H1 (cell line): ENCODE data around the gene AGAP1. TPM values are rescaled to one million over a fixed set of nuclear protein-coding genes. Genes with fewer than 3 reads are reported as not detected.

Experiments
- CTCF ChIA-PET: fragments of 300-600 bp; sonication (Branson Sonifier 250); formaldehyde crosslinking; loops from one replicate; lab custom pipeline; 2021; ENCODE audit not compliant: partially characterized antibody; lab: Charles Lee
- POLR2A ChIA-PET: fragments of 300-600 bp; sonication (Branson Sonifier 250); formaldehyde crosslinking; loops from one replicate; lab custom pipeline; 2021; ENCODE audit warnings: inconsistent platforms; ENCODE audit not compliant: partially characterized antibody; lab: Charles Lee
- DNase-seq, 2 experiments: peaks; one replicate each; pipeline versions ENCODE4 v3.0.0 to v3.0.0-alpha.2; 2010 to 2022; ENCODE audit warnings: low spot score in 2 of 2, low read depth in 1 of 2, mixed read lengths in 1 of 2
- FAIRE-seq: peaks from 2 replicates; lab custom pipeline; 2011; peaks lifted over from hg19 to GRCh38; lab: Jason Lieb, UNC
- H2AFZ ChIP-seq: 2 replicates; pipeline ENCODE4 v1.8.1; 2012; ENCODE audit warnings: low read length, inconsistent platforms
- H2AK5ac ChIP-seq: 2 replicates; pipeline ENCODE4 v1.6.1; 2013; ENCODE audit warnings: low read depth, low read length
- H2BK120ac ChIP-seq: replicated peaks from 2 replicates; pipeline ENCODE3; 2013; ENCODE audit warnings: low read depth, low read length, inconsistent platforms
- H2BK12ac ChIP-seq: 2 replicates; pipeline ENCODE4 v1.6.1; 2013; ENCODE audit warnings: low read depth, low read length
- H2BK15ac ChIP-seq: 2 replicates; pipeline ENCODE4 v1.6.1; 2013; ENCODE audit warnings: low read length
- H2BK20ac ChIP-seq: 2 replicates; pipeline ENCODE4 v1.6.1; 2013; ENCODE audit warnings: low read length
- H2BK5ac ChIP-seq: 2 replicates; pipeline ENCODE4 v1.6.1; 2013; ENCODE audit warnings: low read depth, low read length
- H3K14ac ChIP-seq: 2 replicates; pipeline ENCODE4 v1.6.1; 2013; ENCODE audit warnings: inconsistent platforms; ENCODE audit not compliant: insufficient read length
- H3K18ac ChIP-seq: 2 replicates; pipeline ENCODE4 v1.6.1; 2013; ENCODE audit warnings: low read length; ENCODE audit errors: extremely low read depth
- H3K23ac ChIP-seq: 2 replicates; pipeline ENCODE4 v1.6.1; 2013; ENCODE audit warnings: inconsistent platforms; ENCODE audit not compliant: insufficient read length
- H3K23me2 ChIP-seq: 2 replicates; pipeline ENCODE4 v1.6.1; 2013; ENCODE audit warnings: low read depth, low read length
- H3K27ac ChIP-seq: 2 replicates; pipeline ENCODE4 v1.6.1; 2011; ENCODE audit warnings: low read depth, low read length, inconsistent platforms
- H3K27me3 ChIP-seq, 4 experiments: replicated peaks in 1 of 4; 1 replicate in 1 of 4; 2 replicates in 3 of 4; pipeline versions ENCODE4 v1.6.1 to v1.8.1; 2011 to 2013; ENCODE audit warnings: low read length in 3 of 4, mild to moderate bottlenecking in 3 of 4, inconsistent platforms in 2 of 4, mixed read lengths in 2 of 4, moderate library complexity in 1 of 4; ENCODE audit not compliant: control insufficient read depth in 3 of 4, insufficient read depth in 3 of 4; ENCODE audit errors: extremely low read depth in 1 of 4
- H3K36me3 ChIP-seq, 4 experiments: 2 replicates each; pipeline versions ENCODE4 v1.6.1 to v1.8.1; 2011 to 2013; ENCODE audit warnings: mild to moderate bottlenecking in 4 of 4, low read length in 3 of 4, moderate library complexity in 2 of 4, control low read depth in 1 of 4, inconsistent platforms in 1 of 4; ENCODE audit not compliant: insufficient read depth in 4 of 4, control insufficient read depth in 2 of 4
- H3K4ac ChIP-seq: replicated peaks from 2 replicates; pipeline ENCODE3; 2013; ENCODE audit warnings: low read length, low read depth, mixed read lengths, inconsistent platforms; ENCODE audit not compliant: insufficient read length
- H3K4me1 ChIP-seq, 4 experiments: replicated peaks in 1 of 4; 1 replicate in 1 of 4; 2 replicates in 3 of 4; pipeline versions ENCODE4 v1.6.1 to v1.8.1; 2011 to 2013; ENCODE audit warnings: low read length in 3 of 4, inconsistent platforms in 2 of 4, mixed read lengths in 1 of 4; ENCODE audit not compliant: insufficient read depth in 4 of 4, control insufficient read depth in 3 of 4
- H3K4me2 ChIP-seq, 2 experiments: 2 replicates each; pipeline versions ENCODE4 v1.6.1 to v1.8.1; 2011 to 2013; ENCODE audit warnings: low read depth in 2 of 2, low read length in 2 of 2, control low read depth in 1 of 2, inconsistent platforms in 1 of 2, mild to moderate bottlenecking in 1 of 2; ENCODE audit not compliant: insufficient read depth in 1 of 2
- H3K4me3 ChIP-seq, 4 experiments: fragments of 200-600, 300-600 bp in 1 of 4; sonication (generic), shearing (Covaris generic), sonication (Bioruptor Twin) in 1 of 4; 2 replicates each; pipeline versions ENCODE4 v1.5.1 to v1.8.1; 2011 to 2016; ENCODE audit warnings: low read length in 4 of 4, low read depth in 3 of 4, control low read depth in 2 of 4, inconsistent platforms in 2 of 4, mild to moderate bottlenecking in 2 of 4, mixed read lengths in 1 of 4, moderate library complexity in 1 of 4; ENCODE audit not compliant: insufficient read depth in 2 of 4; ENCODE audit errors: extremely low read depth in 1 of 4
- H3K56ac ChIP-seq: replicated peaks from 2 replicates; pipeline ENCODE3; 2013; ENCODE audit warnings: low read depth, mild to moderate bottlenecking, mixed read lengths, low read length, inconsistent platforms; ENCODE audit not compliant: insufficient read length
- H3K79me1 ChIP-seq: 2 replicates; pipeline ENCODE4 v1.6.1; 2013; ENCODE audit warnings: low read depth, low read length, control low read depth
- H3K79me2 ChIP-seq, 2 experiments: 2 replicates each; pipeline versions ENCODE4 v1.6.1 to v1.8.1; 2012 to 2013; ENCODE audit warnings: low read length in 2 of 2, mild to moderate bottlenecking in 2 of 2, inconsistent platforms in 1 of 2; ENCODE audit not compliant: insufficient read depth in 2 of 2, control insufficient read depth in 1 of 2
- H3K9ac ChIP-seq, 4 experiments: replicated peaks in 1 of 4; 1 replicate in 1 of 4; 2 replicates in 3 of 4; pipeline versions ENCODE4 v1.6.1 to v1.8.1; 2011 to 2013; ENCODE audit warnings: low read depth in 3 of 4, low read length in 3 of 4, control low read depth in 2 of 4, mild to moderate bottlenecking in 2 of 4, moderate library complexity in 2 of 4, inconsistent platforms in 1 of 4; ENCODE audit errors: extremely low read depth in 1 of 4
- H3K9me3 ChIP-seq, 2 experiments: 2 replicates each; pipeline versions ENCODE4 v1.6.1 to v1.8.1; 2012 to 2013; ENCODE audit warnings: mild to moderate bottlenecking in 2 of 2, moderate library complexity in 2 of 2, control low read depth in 1 of 2, inconsistent platforms in 1 of 2, low read depth in 1 of 2, low read length in 1 of 2, mixed read lengths in 1 of 2; ENCODE audit not compliant: insufficient read depth in 2 of 2
- H4K20me1 ChIP-seq, 2 experiments: replicated peaks in 1 of 2; 2 replicates each; pipeline versions ENCODE3 to v1.8.1; 2011 to 2013; ENCODE audit warnings: inconsistent platforms in 2 of 2, low read length in 2 of 2, mild to moderate bottlenecking in 1 of 2; ENCODE audit not compliant: insufficient read depth in 2 of 2, control insufficient read depth in 1 of 2
- H4K5ac ChIP-seq: 2 replicates; pipeline ENCODE4 v1.6.1; 2013; ENCODE audit warnings: low read length, low read depth, mixed read lengths, inconsistent platforms; ENCODE audit not compliant: insufficient read length
- H4K8ac ChIP-seq: 2 replicates; pipeline ENCODE4 v1.8.0; 2013; ENCODE audit warnings: mild to moderate bottlenecking, moderate library complexity, low read length, inconsistent platforms; ENCODE audit not compliant: insufficient read depth; ENCODE audit errors: extremely low read depth
- H4K91ac ChIP-seq: replicated peaks from 2 replicates; pipeline ENCODE3; 2013; ENCODE audit warnings: low read length, mixed read lengths, inconsistent platforms; ENCODE audit not compliant: insufficient read length
- ATF3 ChIP-seq: IDR thresholded peaks from 2 replicates; pipeline ENCODE4 v1.6.1; 2011; ENCODE audit warnings: low read depth, mild to moderate bottlenecking, low read length; ENCODE audit not compliant: insufficient read depth
- BRCA1 ChIP-seq: IDR thresholded peaks from 2 replicates; pipeline ENCODE4 v1.6.1; 2012; ENCODE audit warnings: low read depth, low read length, improper control_type of control experiment
- CBX5 ChIP-seq: fragments of 300-800, 300-1000 bp; sonication (generic); IDR thresholded peaks from 2 replicates; pipeline ENCODE4 v1.7.1; 2016; ENCODE audit warnings: antibody characterized with exemption, low read length, low read depth
- CBX8 ChIP-seq: fragments of 300-800, 300-1000 bp; sonication (generic); IDR thresholded peaks from 2 replicates; pipeline ENCODE4 v1.7.1; 2016; ENCODE audit warnings: low read depth, low read length, borderline replicate concordance
- CEBPB ChIP-seq: IDR thresholded peaks from 2 replicates; pipeline ENCODE4 v1.6.1; 2012; ENCODE audit warnings: low read depth, low read length
- CREB1 ChIP-seq: IDR thresholded peaks from 2 replicates; pipeline ENCODE4 v1.6.1; 2012; ENCODE audit warnings: inconsistent platforms
- EP300 ChIP-seq, 2 experiments: IDR thresholded peaks; 1 replicate in 1 of 2; 2 replicates in 1 of 2; pipeline ENCODE4 v1.6.1; 2011 to 2012; ENCODE audit warnings: low read depth in 2 of 2, low read length in 2 of 2, mild to moderate bottlenecking in 2 of 2, borderline replicate concordance in 1 of 2, inconsistent platforms in 1 of 2, moderate library complexity in 1 of 2
- KDM4A ChIP-seq: IDR thresholded peaks from one replicate; pipeline ENCODE4 v1.7.1; 2012; ENCODE audit warnings: low read depth, mild to moderate bottlenecking, moderate library complexity, low read length, inconsistent platforms; ENCODE audit not compliant: severe bottlenecking
- MAFK ChIP-seq: IDR thresholded peaks from 2 replicates; pipeline ENCODE4 v1.6.1; 2012; ENCODE audit warnings: low read depth, mild to moderate bottlenecking, improper control_type of control experiment, low read length
- MAX ChIP-seq: IDR thresholded peaks from 2 replicates; pipeline ENCODE4 v1.6.1; 2012; ENCODE audit warnings: inconsistent platforms
- RBBP5 ChIP-seq: IDR thresholded peaks from 2 replicates; pipeline ENCODE4 v1.7.1; 2012; ENCODE audit warnings: low read depth, mild to moderate bottlenecking, inconsistent platforms, low read length, moderate library complexity, borderline replicate concordance
- SAP30 ChIP-seq: fragments of 300-600 bp; sonication (generic); IDR thresholded peaks from 2 replicates; pipeline ENCODE4 v1.7.1; 2012; ENCODE audit warnings: low read length, moderate library complexity, mild to moderate bottlenecking, inconsistent platforms; ENCODE audit not compliant: insufficient read depth, insufficient replicate concordance
- TAF1 ChIP-seq: IDR thresholded peaks from 2 replicates; pipeline ENCODE4 v1.6.1; 2011; ENCODE audit warnings: mild to moderate bottlenecking, low read depth, low read length
- WGBS, 2 experiments: shearing (Covaris generic) in 1 of 2; methylation state at CpG; one replicate each; pipeline versions ENCODE4 v1.1.6 to v1.1.7; 2013 to 2015; ENCODE audit warnings: low lambda C conversion rate in 2 of 2, mixed read lengths in 2 of 2, inconsistent platforms in 1 of 2, low coverage in 1 of 2, missing lambda C conversion rate in 1 of 2; ENCODE audit not compliant: insufficient replicate concordance in 2 of 2, insufficient coverage in 1 of 2, insufficient read length in 1 of 2; ENCODE audit errors: extremely low coverage in 1 of 2, missing lambda C conversion rate in 1 of 2; 5-methylcytosine and 5-hydroxymethylcytosine counted together
- polyA plus RNA-seq, 7 experiments: library from polyadenylated mRNA; depleted of rRNA in 3 of 7; stranded (reverse) in 5 of 7; unstranded in 2 of 7; fragments of >200 nt in 5 of 7; fragments of 200-250 nt in 2 of 7; gene quantifications; 1 replicate in 5 of 7; 2 replicates in 1 of 7; 4 replicates in 1 of 7; pipeline versions ENCODE4 v1.2.1 to v1.2.3, GENCODE V29; 2011 to 2013; ENCODE audit warnings: missing spikeins in 2 of 7, mixed read lengths in 2 of 7
- total RNA-seq: library from RNA; stranded (reverse); fragmentation: NEBNext Ultra II Directional; extraction: Animal tissue kit (Norgen Biotek cat#: 25700); gene quantifications from 2 replicates; pipeline ENCODE4 v1.2.1, GENCODE V29; 2021

The AGAP1 gene
- total and polyA plus RNA-seq, 2 of the 8 experiments (the other 6 are each of a cell fraction or from before 2014, with no cell fraction given): 18.1 to 39.4 TPM

GRCh38 chr2:235937087-235937486, 443.2 kb downstream of the AGAP1 start:
- no peak overlapping the region for H3K4ac ChIP-seq
- 90% methylated on average over 10 of the region's 10 CpGs; no CpG with 5 or more reads in 1 of the 2 experiments for WGBS, 2 experiments
- H3K79me1 ChIP-seq: no peaks in the 10 kb centered on the region
- H3K79me2 ChIP-seq: no peaks in the 10 kb centered on the region
- peaks cover 0 to 2% of the 10 kb centered on the region in 2 experiments for H4K20me1 ChIP-seq
- no peak overlapping the region for H2AK5ac ChIP-seq
- no peak overlapping the region for H3K27ac ChIP-seq
- H3K23me2 ChIP-seq: no peaks in the 10 kb centered on the region; the same call in 1 of the 2 replicates
- 0 out of 7 replicates have a peak, but pooled peaks cover 0 to 2% (median 0%) of the 10 kb centered on the region in 4 experiments for H3K4me1 ChIP-seq
- no peak overlapping the region for H2BK20ac ChIP-seq
- no peak overlapping the region for H3K4me2 ChIP-seq
- H2BK120ac ChIP-seq: no peak overlapping the region
- H4K5ac ChIP-seq: no peak overlapping the region
- no peak overlapping the region for H2AFZ ChIP-seq
- no peak overlapping the region for H4K8ac ChIP-seq
- peaks cover 0 to 5% of the 10 kb centered on the region in 2 experiments; a peak in 1 of 4 replicates for H3K9me3 ChIP-seq
- H4K91ac ChIP-seq: no peak overlapping the region
- no peak overlapping the region for H3K18ac ChIP-seq
- no peaks in the 10 kb centered on the region; a peak in 1 of 7 replicates for H3K27me3 ChIP-seq
- DNase-seq (no peak), FAIRE-seq (no peak)
- no peak overlapping the region for H3K4me3 ChIP-seq
- H3K36me3 ChIP-seq: peaks cover 0 to 4% (median 0%) of the 10 kb centered on the region in 4 experiments; a peak in 1 of 8 replicates
- ChIA-PET POLR2A (no interaction called here), CTCF (interaction anchor here (0.6 to 7.8 kb wide), 54 partner anchors 10 to 1263 kb away, joined by 3 to 87 read pairs (median 4); no protein-coding TSS in a partner anchor)
- H3K9ac ChIP-seq: no peak overlapping the region
- no peak overlapping the region for H2BK12ac ChIP-seq
- no peak overlapping the region for H2BK5ac ChIP-seq
- H3K56ac ChIP-seq: no peak overlapping the region
- no peak overlapping the region for H3K14ac ChIP-seq
- H2BK15ac ChIP-seq: no peak overlapping the region
- H3K23ac ChIP-seq: no peak overlapping the region
- TF ChIP-seq BRCA1: no peak
- no peak for TF ChIP-seq CREB1
- no peak for TF ChIP-seq MAX
- TF ChIP-seq RBBP5: no peak
- no peak for TF ChIP-seq CBX8
- TF ChIP-seq KDM4A: no peak
- TF ChIP-seq SAP30: no peak
- no peak for TF ChIP-seq EP300 (IDR thresholded peaks at IDR 0.05; ENCODE audit: borderline replicate concordance in 1 of 2, low read depth in 2 of 2, low read length in 2 of 2)
- no peak for TF ChIP-seq CBX5
- TF ChIP-seq ATF3: no peak
- no peak for TF ChIP-seq TAF1
- TF ChIP-seq MAFK: no peak
- TF ChIP-seq CEBPB: no peak
